Measurements from ENCODE around the gene CCL22.
A peak's percentile ranks its signal among the peaks of the same experiment; 100 is the strongest.
"Not testable (repeated sequence)": the region's sequence is repeated elsewhere in the genome, so short reads cannot be mapped to it uniquely, and the experiment has no call there.

CCL22 gene

DNA sequence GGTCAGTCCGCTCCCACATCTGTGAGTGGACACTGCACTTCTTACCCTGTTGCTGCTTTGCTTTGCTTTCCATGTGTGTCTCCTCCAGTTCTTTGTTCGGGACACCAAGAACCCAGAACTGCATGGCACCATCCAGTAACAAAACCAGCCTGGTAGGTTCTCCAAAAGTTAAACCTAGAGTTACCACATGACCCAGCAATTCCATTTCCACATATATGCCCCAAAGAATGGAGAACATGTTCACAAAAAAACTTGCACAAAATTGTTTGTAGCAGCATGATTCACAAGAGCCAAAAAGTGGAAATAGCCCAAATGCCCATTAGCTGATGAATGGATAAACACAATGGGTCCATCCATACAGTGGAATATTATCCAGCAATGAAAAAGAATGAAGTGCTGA lies 10.3 kb upstream of the CCL22 start:
- no peak for DNase-seq

GRCh38 chr16:57349212-57350031 lies 9.2 kb upstream of the CCL22 start:
- peak in 1 of 2 donors; percentile 71 for DNase-seq

- DNase-seq = no peak
These were observed 5.9 kb upstream of the CCL22 start for GRCh38 chr16:57352636-57353047.

DNA sequence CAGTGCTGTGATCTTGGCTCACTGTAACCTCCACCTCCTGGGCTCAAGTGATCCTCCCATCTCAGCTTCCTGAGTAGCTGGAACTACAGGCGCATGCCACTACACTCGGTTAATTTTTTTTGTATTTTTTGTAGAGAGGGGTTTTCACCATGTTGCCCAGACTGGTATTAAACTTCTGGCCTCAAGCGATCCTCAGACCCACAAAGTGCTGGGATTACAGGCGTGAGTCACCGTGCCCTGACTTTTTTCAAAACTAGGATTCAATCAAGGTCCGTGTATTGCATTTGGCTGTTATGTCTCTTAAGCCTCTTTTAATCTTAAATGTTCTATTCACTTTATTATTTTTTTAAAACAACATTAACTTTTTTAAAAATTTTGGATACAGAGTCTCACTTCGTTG lies 4.3 kb upstream of the CCL22 start:
- no peak for DNase-seq

- no peak for DNase-seq
These were observed 2.6 kb upstream of the CCL22 start for GRCh38 chr16:57355898-57356414.

GRCh38 chr16:57356547-57356946 lies 2.0 kb upstream of the CCL22 start:
- no peak for DNase-seq

- DNase-seq = no peak
These were observed 1.1 kb upstream of the CCL22 start for GRCh38 chr16:57357330-57358085.

DNA sequence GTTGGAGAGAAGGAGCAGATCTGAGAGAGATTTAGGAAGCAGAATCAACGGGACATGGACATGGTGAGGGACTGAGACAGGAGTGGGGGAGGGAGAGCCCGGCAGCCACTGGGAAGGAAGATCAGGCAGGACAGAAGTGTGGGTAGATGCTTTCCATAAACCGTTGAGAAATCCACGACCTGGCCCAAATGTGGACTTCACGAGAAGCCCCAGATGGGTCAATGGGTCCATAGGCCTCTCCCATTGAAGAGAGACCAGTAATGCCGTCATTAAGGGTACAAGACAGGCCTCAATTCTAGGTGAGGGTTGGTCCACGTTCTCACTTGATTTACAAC lies 530 bp upstream of the CCL22 start:
- DNase-seq = no peak

- no peak for DNase-seq
These were observed 1.8 kb downstream of the CCL22 start for GRCh38 chr16:57360321-57360935.

DNA sequence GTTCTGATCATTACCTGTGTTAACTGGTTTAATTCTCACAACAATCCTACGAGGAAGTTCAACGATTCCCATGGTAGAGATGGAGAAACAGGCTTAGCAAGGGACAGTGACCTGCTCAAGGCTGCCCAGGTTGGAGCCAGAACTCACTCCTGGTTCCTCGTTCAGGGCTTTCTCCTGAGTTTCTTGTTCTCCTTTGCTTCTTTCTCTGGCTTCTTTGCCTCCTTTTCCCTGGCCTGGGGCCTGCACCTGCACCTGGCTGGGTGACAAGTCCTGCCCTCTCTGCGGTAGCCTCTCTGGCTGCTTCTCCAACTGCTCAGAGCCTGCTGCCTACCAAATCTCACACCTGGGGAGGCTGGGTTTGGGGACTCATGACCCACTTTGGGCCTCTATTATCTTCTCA lies 2.8 kb downstream of the CCL22 start:
- no peak for DNase-seq

DNA sequence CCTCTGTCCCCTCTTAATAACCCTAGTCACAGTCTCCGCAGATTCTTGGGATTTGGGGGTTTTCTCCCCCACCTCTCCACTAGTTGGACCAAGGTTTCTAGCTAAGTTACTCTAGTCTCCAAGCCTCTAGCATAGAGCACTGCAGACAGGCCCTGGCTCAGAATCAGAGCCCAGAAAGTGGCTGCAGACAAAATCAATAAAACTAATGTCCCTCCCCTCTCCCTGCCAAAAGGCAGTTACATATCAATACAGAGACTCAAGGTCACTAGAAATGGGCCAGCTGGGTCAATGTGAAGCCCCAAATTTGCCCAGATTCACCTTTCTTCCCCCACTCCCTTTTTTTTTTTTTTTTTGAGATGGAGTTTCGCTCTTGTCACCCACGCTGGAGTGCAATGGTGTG lies 5.6 kb downstream of the CCL22 start:
- DNase-seq = no peak

- DNase-seq = no peak
These were observed 8.0 kb downstream of the CCL22 start for GRCh38 chr16:57366544-57367040.

GRCh38 chr16:57367116-57367752 lies 8.7 kb downstream of the CCL22 start:
- DNase-seq = no peak

DNA sequence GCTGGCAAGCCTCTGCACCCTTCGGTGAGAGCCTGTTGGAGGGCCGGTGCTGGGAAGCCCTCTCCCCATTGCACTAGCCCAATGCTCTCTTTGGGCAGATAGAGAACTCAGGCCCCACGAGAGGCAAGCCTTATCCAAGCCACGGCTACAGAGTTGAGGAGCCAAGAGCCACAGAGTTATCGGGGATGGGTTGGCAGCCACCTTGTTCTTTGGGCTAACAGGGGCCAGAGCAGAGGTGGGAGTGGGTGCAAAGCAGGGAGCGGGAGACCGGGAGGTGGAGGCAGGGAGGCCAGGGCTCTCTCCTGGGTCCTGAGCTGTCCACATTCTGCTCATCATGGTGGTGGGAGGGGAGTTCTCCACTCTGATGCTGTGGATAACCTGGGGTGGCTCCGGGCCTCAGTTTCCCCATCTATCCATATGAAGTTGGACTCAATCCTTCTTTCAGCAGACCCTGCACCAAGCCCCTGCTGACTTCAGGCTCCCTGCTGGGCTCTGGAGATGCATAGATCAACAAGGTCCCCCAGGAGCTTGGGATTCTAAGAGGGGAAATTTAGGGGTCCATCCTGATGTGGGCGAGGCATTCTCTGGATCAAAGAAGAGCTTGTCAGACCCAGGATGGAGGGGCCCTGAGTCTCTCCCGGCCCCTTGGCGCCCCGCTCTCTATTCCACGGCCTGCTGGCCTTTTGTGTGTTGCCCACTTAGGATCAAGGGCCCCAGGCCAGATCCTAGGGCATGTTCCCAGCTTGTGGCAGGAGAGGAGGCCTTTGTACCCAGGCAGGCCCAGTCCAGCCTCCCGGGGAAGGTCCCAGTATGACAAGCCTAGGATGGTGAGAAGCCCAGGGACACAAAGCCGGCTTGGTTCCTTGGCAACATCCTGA lies 13.2 kb downstream of the CCL22 start:
- DNase-seq = no peak

DNA sequence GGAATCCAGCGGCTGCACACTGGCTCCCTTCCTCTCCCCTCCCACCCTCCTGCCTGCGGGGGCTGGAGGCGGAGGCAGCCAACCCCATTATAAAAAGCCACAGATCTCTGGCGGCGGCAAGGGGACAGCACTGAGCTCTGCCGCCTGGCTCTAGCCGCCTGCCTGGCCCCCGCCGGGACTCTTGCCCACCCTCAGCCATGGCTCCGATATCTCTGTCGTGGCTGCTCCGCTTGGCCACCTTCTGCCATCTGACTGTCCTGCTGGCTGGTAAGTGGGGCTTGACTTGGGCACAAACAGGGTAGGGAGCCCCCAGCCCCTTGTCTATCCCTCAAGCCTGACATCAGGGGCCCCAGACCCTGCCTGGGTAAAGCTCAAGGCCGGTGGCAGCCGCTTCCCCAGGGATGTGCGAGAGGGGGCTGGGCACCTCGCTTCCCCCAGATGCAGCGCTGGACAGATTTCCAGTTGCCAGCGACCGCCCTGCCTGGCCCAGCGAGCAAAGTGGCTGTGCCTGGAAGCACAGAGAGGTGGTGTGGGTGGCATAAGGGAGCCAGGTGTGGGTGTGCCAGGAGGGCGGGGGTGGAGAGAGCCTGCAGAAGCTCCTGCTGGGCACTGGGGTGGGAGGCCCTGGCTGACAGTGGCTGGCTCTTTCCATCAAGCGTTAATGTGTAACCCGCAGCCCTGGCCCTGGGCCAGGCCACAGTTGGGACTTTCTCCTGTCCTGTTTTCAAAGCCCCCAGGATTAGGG lies 14.0 kb downstream of the CCL22 start, which contains the start of gene CX3CL1:
Gene CX3CL1 (plus strand): TSS at position 119 of the 745 bp plus-strand sequence. CDS start 79 bp downstream, at position 198.
- no peak for DNase-seq

DNA sequence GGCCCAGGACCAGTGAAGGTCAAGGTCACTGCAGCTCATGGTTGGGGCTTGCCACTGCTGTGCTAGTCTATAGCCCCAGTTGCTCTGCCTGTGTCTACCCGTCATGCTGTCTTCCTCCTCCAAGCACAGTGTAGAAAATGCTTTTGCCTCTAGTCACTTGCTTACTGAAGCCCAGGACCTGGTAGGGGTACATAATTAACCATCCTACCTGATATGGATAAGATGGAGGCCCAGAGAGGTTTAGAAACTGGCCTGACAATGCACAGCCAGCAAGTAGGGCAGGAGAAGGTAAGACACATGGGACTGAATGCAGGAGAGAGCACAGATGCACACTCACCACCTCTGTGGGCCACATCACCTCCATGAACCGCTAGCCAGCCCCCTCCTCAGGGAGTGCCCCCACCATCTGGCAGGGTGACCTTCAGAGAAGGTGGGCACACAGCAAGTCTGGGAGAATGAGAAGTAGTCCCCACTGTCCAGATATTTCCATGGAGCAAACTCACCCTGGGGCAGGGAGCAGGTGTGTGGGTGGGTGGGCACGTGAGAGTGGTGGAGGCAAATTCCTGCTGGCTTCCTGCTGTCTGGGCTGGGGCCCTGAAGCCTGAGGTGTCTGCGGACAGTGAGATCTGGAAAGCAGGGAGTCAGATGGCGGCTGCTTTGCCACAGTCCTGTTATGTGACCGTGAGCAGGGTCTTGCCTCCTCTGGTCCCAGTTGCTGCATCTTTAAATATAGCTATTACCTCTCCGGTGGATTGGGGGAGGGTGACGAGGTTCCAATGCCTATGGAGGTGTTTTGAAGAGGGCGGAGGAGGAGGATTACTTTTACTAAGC lies 14.7 kb downstream of the CCL22 start:
- DNase-seq = no peak

- DNase-seq = no peak
These were observed 15.5 kb downstream of the CCL22 start for GRCh38 chr16:57374067-57374534.

GRCh38 chr16:57374925-57375465 lies 16.4 kb downstream of the CCL22 start:
- DNase-seq = not testable (repeated sequence)

DNA sequence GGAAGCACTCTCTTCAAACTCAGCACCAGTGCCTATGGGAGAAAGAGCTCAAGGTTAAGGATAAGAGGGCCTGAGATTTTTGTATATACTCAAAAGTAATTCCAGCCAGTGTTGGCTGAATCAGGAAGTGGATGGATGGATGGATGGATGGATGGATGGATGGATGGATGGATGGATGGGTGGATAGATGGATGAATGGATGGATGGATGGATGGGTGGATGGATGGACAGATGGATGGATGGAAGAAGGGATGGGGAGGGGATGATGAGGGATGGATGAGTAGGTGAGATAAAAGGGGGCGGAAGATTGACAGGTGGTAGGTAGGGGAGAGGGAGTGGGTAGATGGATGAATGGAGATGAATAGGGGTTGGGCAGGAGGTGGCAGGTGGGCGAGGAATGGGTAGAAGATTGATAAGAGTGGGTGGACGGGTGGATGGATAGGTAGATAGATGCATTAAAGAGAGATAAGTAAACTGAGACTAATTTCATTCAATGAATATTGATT lies 17.8 kb downstream of the CCL22 start:
- no peak for DNase-seq

Data from bone marrow (tissue), 2 donors.